GM21723 (cell line): Measurements from ENCODE around the gene GPX3.

Experiments
- ATAC-seq: cut with Tn5 transposase; IDR thresholded peaks from one replicate; pipeline ENCODE4 v1.9.1; 2021; ENCODE audit warnings: mild to moderate bottlenecking, moderate library complexity; ENCODE audit not compliant: unreplicated experiment

Gene GPX3

GRCh38 chr5:151012862-151013261 lies 7.5 kb upstream of the GPX3 start:
- ATAC-seq, result no peak

- no peak for ATAC-seq
Measured at GRCh38 chr5:151014680-151015343, 5.6 kb upstream of the GPX3 start.

DNA sequence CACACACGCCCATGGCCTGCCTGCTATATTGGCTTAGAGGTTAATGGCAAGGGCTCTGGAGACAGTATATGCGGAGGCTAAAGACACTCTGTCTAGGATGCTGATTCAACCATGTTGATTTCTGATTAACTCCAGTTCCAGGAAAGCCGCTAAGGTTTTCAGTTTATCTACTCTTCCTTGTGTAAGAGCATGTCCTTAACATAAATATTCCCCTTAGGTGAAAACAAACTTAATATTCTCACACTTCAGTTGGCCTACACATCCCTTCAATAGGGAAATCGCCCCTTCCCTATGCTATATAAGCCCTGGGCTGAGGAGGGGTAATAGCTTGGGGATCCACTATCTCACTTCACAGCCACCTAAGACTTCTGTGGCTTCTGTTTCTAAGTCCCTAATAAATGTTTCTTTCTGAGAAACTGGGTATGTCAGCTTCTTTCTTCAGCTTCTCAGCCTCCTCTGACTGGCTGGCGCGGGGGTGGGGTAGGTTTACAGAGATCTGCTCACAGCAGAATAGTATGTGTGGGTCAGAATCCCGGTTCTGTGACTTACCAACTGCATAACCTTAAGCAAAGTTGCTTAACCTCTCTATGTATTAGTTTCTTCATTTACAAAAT lies 4.3 kb upstream of the GPX3 start:
- ATAC-seq, result no peak

GRCh38 chr5:151016700-151017099 lies 3.7 kb upstream of the GPX3 start:
- no peak for ATAC-seq

GRCh38 chr5:151017897-151018296 lies 2.5 kb upstream of the GPX3 start:
- ATAC-seq, result no peak

DNA sequence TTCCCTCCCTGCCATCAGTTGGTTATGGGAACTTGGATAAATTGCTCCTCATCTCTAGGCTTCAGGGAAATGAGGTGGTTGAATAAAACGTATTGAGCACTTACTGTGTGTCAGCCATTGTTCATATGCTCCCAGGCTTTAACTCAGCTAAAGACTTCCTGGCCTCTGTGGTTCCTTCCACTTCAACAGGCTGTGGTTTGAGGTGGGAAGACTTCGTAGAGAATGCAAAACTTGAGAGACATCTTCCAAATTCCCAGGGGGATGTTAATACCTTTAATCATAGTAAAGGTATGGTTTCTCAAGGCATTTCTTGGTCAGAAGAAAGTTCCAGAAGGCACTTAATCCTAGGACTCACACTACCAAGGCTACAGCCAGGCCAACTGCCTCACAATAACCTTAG lies 1.5 kb upstream of the GPX3 start:
- no peak for ATAC-seq

- ATAC-seq, result no peak
Measured at GRCh38 chr5:151019331-151019730, 1.1 kb upstream of the GPX3 start.

- no peak for ATAC-seq
Measured at GRCh38 chr5:151021746-151022145, 1.4 kb downstream of the GPX3 start.

GRCh38 chr5:151022511-151023018 lies 2.2 kb downstream of the GPX3 start:
- ATAC-seq, result no peak

GRCh38 chr5:151023047-151023615 lies 2.7 kb downstream of the GPX3 start:
- ATAC-seq, result no peak

- no peak for ATAC-seq
Measured at GRCh38 chr5:151023651-151024050, 3.3 kb downstream of the GPX3 start.

- ATAC-seq, result no peak
Measured at GRCh38 chr5:151024440-151025249, 4.3 kb downstream of the GPX3 start.

- no peak for ATAC-seq
Measured at GRCh38 chr5:151025250-151025606, 4.8 kb downstream of the GPX3 start.

DNA sequence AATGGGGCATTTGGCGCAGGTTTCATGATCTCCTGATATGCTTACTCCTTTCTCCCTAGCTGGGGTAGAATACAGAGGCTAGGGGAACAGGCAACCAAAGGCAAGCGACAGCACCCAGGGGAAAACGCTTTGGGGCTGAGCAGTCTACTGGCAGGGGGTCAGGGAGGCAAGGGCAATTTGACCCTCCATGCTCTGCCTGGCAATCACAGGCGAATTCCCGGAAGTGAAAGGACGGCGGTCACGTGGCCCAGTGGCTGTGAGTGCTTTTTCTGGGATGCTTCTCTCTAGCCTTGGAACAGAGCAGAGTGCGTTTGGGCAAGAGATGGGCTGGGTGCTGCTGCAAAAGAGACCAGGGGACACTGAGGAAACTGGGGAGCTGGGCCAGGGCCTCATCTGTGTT lies 5.7 kb downstream of the GPX3 start:
- ATAC-seq, result no peak

DNA sequence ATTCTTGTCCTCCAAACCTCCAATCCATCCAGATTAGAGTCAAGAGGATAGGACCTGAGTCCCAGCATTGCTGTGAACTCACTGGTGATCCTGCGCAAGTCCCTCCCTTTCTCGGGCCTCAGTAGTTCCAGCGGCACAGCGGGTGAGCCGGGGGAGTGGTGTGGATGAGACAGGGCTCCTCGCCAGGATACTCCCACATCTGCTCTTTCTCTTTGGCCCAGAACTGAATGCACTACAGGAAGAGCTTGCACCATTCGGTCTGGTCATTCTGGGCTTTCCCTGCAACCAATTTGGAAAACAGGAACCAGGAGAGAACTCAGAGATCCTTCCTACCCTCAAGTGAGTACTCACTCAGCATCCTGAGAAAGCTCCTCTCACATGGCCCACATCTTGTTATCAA lies 6.3 kb downstream of the GPX3 start:
- ATAC-seq, result no peak

DNA sequence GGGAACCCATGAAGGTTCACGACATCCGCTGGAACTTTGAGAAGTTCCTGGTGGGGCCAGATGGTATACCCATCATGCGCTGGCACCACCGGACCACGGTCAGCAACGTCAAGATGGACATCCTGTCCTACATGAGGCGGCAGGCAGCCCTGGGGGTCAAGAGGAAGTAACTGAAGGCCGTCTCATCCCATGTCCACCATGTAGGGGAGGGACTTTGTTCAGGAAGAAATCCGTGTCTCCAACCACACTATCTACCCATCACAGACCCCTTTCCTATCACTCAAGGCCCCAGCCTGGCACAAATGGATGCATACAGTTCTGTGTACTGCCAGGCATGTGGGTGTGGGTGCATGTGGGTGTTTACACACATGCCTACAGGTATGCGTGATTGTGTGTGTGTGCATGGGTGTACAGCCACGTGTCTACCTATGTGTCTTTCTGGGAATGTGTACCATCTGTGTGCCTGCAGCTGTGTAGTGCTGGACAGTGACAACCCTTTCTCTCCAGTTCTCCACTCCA lies 7.6 kb downstream of the GPX3 start:
- no peak for ATAC-seq

DNA sequence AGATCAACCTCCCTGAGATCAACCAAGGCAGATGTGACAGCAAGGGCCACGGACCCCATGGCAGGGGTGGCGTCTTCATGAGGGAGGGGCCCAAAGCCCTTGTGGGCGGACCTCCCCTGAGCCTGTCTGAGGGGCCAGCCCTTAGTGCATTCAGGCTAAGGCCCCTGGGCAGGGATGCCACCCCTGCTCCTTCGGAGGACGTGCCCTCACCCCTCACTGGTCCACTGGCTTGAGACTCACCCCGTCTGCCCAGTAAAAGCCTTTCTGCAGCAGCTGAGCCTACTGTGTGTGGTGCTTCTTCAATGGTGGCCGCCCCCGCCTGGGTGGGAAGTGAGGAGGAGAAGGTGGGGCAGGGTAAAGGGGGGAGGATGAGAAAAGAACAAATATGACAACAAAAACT lies 8.3 kb downstream of the GPX3 start:
- no peak for ATAC-seq

GRCh38 chr5:151029179-151030055 lies 9.0 kb downstream of the GPX3 start:
- ATAC-seq, result no peak

GRCh38 chr5:151030056-151030336 lies 9.6 kb downstream of the GPX3 start:
- ATAC-seq, result no peak

GRCh38 chr5:151030379-151030778 lies 10.0 kb downstream of the GPX3 start:
- no peak for ATAC-seq

- no peak for ATAC-seq
Measured at GRCh38 chr5:151031554-151031953, 11.2 kb downstream of the GPX3 start.
